Stomach (tissue), 19 donors: Measurements from ENCODE around the gene EDARADD. TPM values are rescaled to one million over a fixed set of nuclear protein-coding genes. Genes with fewer than 3 reads are reported as not detected.

Experiments used
- DNase-seq, 2 donors: peaks; one replicate each; pipeline versions ENCODE4 v3.0.0 to v3.0.0-alpha.2; 2013 to 2019
- H3K27ac ChIP-seq, 5 donors: fragments of 200-600 bp in 4 of 5; sonication (generic) in 4 of 5; one replicate each; pipeline ENCODE4 v1.5.1; 2013 to 2019; ENCODE audit warnings: mild to moderate bottlenecking in 1 of 5, moderate library complexity in 1 of 5
- H3K27me3 ChIP-seq, 3 donors: fragments of 200-600 bp; sonication (generic); one replicate each; pipeline ENCODE4 v1.5.1; 2017 to 2019; ENCODE audit warnings: mixed run types in 1 of 3
- H3K36me3 ChIP-seq, 4 donors: fragments of 200-600 bp; sonication (generic); 1 replicate in 3 of 4; 2 replicates in 1 of 4; pipeline ENCODE4 v1.5.1; 2016 to 2019
- H3K4me1 ChIP-seq, 4 donors: fragments of 200-600 bp; sonication (generic); one replicate each; pipeline ENCODE4 v1.5.1; 2016 to 2019
- H3K4me3 ChIP-seq, 4 donors: fragments of 200-600 bp; sonication (generic) in 3 of 4; one replicate each; pipeline ENCODE4 v1.5.1; 2016 to 2019; ENCODE audit warnings: mild to moderate bottlenecking in 1 of 4
- H3K9me3 ChIP-seq, 4 donors: fragments of 200-600 bp; sonication (generic); one replicate each; pipeline ENCODE4 v1.5.1; 2016 to 2019
- CTCF ChIP-seq, 7 experiments: fragments of 450-650 bp in 4 of 7; fragments of 200-600 bp in 3 of 7; sonication (generic) in 3 of 7; IDR thresholded peaks; one replicate each; pipeline ENCODE4 v1.5.1; 2016 to 2019; ENCODE audit warnings: antibody characterized with exemption in 7 of 7, control low read depth in 2 of 7, mild to moderate bottlenecking in 1 of 7
- EP300 ChIP-seq: sonication (generic); formaldehyde crosslinking; IDR thresholded peaks from one replicate; pipeline ENCODE4 v1.6.1; 2017; ENCODE audit warnings: antibody characterized with exemption
- POLR2A ChIP-seq, 4 donors: fragments of 450-650 bp; IDR thresholded peaks; one replicate each; pipeline ENCODE4 v1.6.1; 2016; ENCODE audit warnings: antibody characterized with exemption in 4 of 4, control low read depth in 2 of 4, mild to moderate bottlenecking in 1 of 4, moderate library complexity in 1 of 4
- POLR2AphosphoS5 ChIP-seq, 3 donors: sonication (generic); formaldehyde crosslinking; IDR thresholded peaks; one replicate each; pipeline ENCODE4 v1.6.1; 2016; ENCODE audit warnings: antibody characterized with exemption in 3 of 3
- WGBS, 5 donors: extraction: QIAGEN DNeasy Blood & Tissue Kit in 3 of 5; methylation state at CpG; one replicate each; pipeline versions ENCODE4 v1.1.5 to v1.1.7; 2013 to 2018; 5-methylcytosine and 5-hydroxymethylcytosine counted together
- intact Hi-C: fragments of 100-400 bp; cut with DNase I; formaldehyde crosslinking; loops from one replicate; pipeline ENCODE4 v1.15.1; 2023; ENCODE audit warnings: low total_unique reads
- long read RNA-seq, 10 donors: transcript quantifications; one replicate each; lab custom pipeline, GENCODE V29; 2026
- polyA plus RNA-seq, 3 donors: library from polyadenylated mRNA; stranded (reverse); fragments of 200-250 nt; gene quantifications; one replicate each; pipeline ENCODE4 v1.2.3, GENCODE V29; 2013
- total RNA-seq, 5 donors: library from RNA; depleted of rRNA; stranded (reverse); fragments of >200 nt; gene quantifications; one replicate each; pipeline versions ENCODE4 v1.1.0 to v1.2.3, GENCODE V29; 2014 to 2016
- donor health status: healthy with polysubstance abuse.
- donor health status: Bipolar disorder and iron deficiency.
- donor health status: healthy.

EDARADD gene
- 10 to 100 TPM in 3 of 5 donors, 1 to 10 TPM in 1, not detected in 1; 5.1 to 13.8 (median 11.8) TPM for total RNA-seq
- polyA plus RNA-seq: 1 to 10 TPM; 3.7 to 6.6 (median 4.7) TPM
- long read RNA-seq, donor 1: 0 reads
- long read RNA-seq, donor 2: 0 reads
- long read RNA-seq, donor 3, partial matches to known transcripts: 0 of 2 reads
- long read RNA-seq, donor 3, other reads (novel, unspliced or antisense): 0 of 2 reads
- long read RNA-seq, donor 4: 0 reads
- long read RNA-seq, donor 5, partial matches to known transcripts: 0 of 4 reads
- long read RNA-seq, donor 5, other reads (novel, unspliced or antisense): 0 of 4 reads
- long read RNA-seq, donor 6: 0 reads
- long read RNA-seq, donor 7, partial matches to known transcripts: 0 of 2 reads
- long read RNA-seq, donor 7, other reads (novel, unspliced or antisense): 0 of 2 reads
- long read RNA-seq, donor 8, transcript EDARADD-202 (6 exons, 3,097 nt): major isoform, 8 of 8 reads
- long read RNA-seq, donor 8, partial matches to known transcripts: 0 of 8 reads
- long read RNA-seq, donor 8, other reads (novel, unspliced or antisense): 0 of 8 reads
- long read RNA-seq, donor 9, partial matches to known transcripts: 0 of 1 reads
- long read RNA-seq, donor 9, other reads (novel, unspliced or antisense): 0 of 1 reads
- long read RNA-seq, donor 10: 0 reads

GRCh38 chr1:236393681-236394481 lies at the start of gene EDARADD:
TSS of gene EDARADD (plus strand) at chr1:236394286. CDS start at chr1:236394445, 159 bp downstream.
- 59 to 70% (median 63%) methylated on average over 13 of the region's 13 CpGs for WGBS, 5 donors
- H3K27ac ChIP-seq: peak within 1 kb of the TSS; percentile 80 to 92 (median 84)
- H3K9me3 ChIP-seq: no peaks in the 10 kb centered on the region
- TF ChIP-seq POLR2A (IDR thresholded peaks at IDR 0.05): no peak
- no peak for TF ChIP-seq EP300
- no peak for TF ChIP-seq CTCF (IDR thresholded peaks at IDR 0.05)
- TF ChIP-seq POLR2AphosphoS5 (IDR thresholded peaks at IDR 0.05): no peak
- peak within 1 kb of the TSS; percentile 60 to 92 (median 80) for H3K4me3 ChIP-seq
- H3K36me3 ChIP-seq: no peaks in the 10 kb centered on the region
- intact Hi-C loops: no loop called here
- H3K4me1 ChIP-seq: peaks cover 12 to 49% (median 25%) of the 10 kb centered on the region in 4 donors
- peaks cover 0 to 28% (median 11%) of the 10 kb centered on the region in 3 donors for H3K27me3 ChIP-seq
- DNase-seq: no peak

- H3K4me3 ChIP-seq: no peak overlapping the region
- intact Hi-C loops: no loop called here
- 5 to 31% (median 23%) methylated on average over 1 of the region's 1 CpG for WGBS, 5 donors
- H3K36me3 ChIP-seq: no peaks in the 10 kb centered on the region
- no peaks in the 10 kb centered on the region for H3K9me3 ChIP-seq
- no peak overlapping the region for H3K27ac ChIP-seq
- DNase-seq: peak in 1 of 2 donors; percentile 22
- TF ChIP-seq CTCF (IDR thresholded peaks at IDR 0.05) (peak in 2 of 7 experiments; percentile 9 to 23), EP300 (no peak)
- H3K4me1 ChIP-seq: peaks cover 11 to 22% (median 14%) of the 10 kb centered on the region in 4 donors
- no peaks in the 10 kb centered on the region for H3K27me3 ChIP-seq
Measured at GRCh38 chr1:236345728-236346127, 48.4 kb upstream of the EDARADD start.

- intact Hi-C loops: no loop called here
- Histone ChIP-seq H3K27ac (no peak overlapping the region), H3K9me3 (no peaks in the 10 kb centered on the region), H3K4me3 (no peak overlapping the region), H3K27me3 (no peaks in the 10 kb centered on the region), H3K4me1 (peaks cover under 1 to 10% (median 6%) of the 10 kb centered on the region in 4 donors), H3K36me3 (no peaks in the 10 kb centered on the region)
- no peak for DNase-seq
- WGBS, 5 donors: 88 to 97% (median 93%) methylated on average over 29 to 31 of the region's 31 CpGs
- TF ChIP-seq EP300 (no peak), POLR2AphosphoS5 (IDR thresholded peaks at IDR 0.05) (no peak), CTCF (IDR thresholded peaks at IDR 0.05) (no peak)
Measured at GRCh38 chr1:236348071-236348470, 46.0 kb upstream of the EDARADD start.

- Histone ChIP-seq H3K27ac (no peak overlapping the region), H3K4me3 (no peak overlapping the region), H3K36me3 (no peaks in the 10 kb centered on the region), H3K9me3 (no peaks in the 10 kb centered on the region), H3K4me1 (no peaks in the 10 kb centered on the region), H3K27me3 (no peaks in the 10 kb centered on the region)
- intact Hi-C loops: no loop called here
- TF ChIP-seq CTCF (IDR thresholded peaks at IDR 0.05) (no peak), EP300 (no peak), POLR2A (IDR thresholded peaks at IDR 0.05) (no peak), POLR2AphosphoS5 (IDR thresholded peaks at IDR 0.05) (no peak)
- WGBS, 5 donors: 87 to 95% (median 89%) methylated on average over 5 of the region's 5 CpGs
- DNase-seq: no peak
Measured at GRCh38 chr1:236350308-236350707, 43.8 kb upstream of the EDARADD start.
